CD4-positive, alpha-beta T cell (primary cell): ENCODE measurements around the gene TMEFF1. TPM values are rescaled to one million over a fixed set of nuclear protein-coding genes. Genes with fewer than 3 reads are reported as not detected.

Experiments
- ATAC-seq: fragments of 200-7000 bp; cut with Tn5 transposase; one replicate; pipeline ENCODE4 v1.10.0; 2022; ENCODE audit warnings: mild to moderate bottlenecking; ENCODE audit not compliant: poor library complexity
- CTCF ChIA-PET: fragments of 350-600 bp; sonication (Branson Sonifier 250); formaldehyde crosslinking; loops from one replicate; lab custom pipeline; 2021; ENCODE audit warnings: antibody characterized with exemption, inconsistent platforms; lab: Charles Lee
- POLR2A ChIA-PET: fragments of 350-600 bp; sonication (Branson Sonifier 250); formaldehyde crosslinking; loops from one replicate; lab custom pipeline; 2021; ENCODE audit warnings: antibody characterized with exemption, inconsistent platforms; lab: Charles Lee
- DNase-seq, 14 experiments: peaks; one replicate each; pipeline ENCODE4 v3.0.0-alpha.2; 2013 to 2020; ENCODE audit warnings: mixed read lengths in 2 of 14
- H3K27ac ChIP-seq, 2 donors: one replicate each; pipeline versions ENCODE4 v1.5.1 to v1.7.0; 2013; ENCODE audit warnings: low read length in 2 of 2, low read depth in 1 of 2, mild to moderate bottlenecking in 1 of 2
- H3K27me3 ChIP-seq, 2 experiments: 1 replicate in 1 of 2; 2 replicates in 1 of 2; pipeline versions ENCODE4 v1.6.1 to v1.7.0; 2013; ENCODE audit warnings: low read length in 2 of 2, control low read depth in 1 of 2, mild to moderate bottlenecking in 1 of 2, moderate library complexity in 1 of 2; ENCODE audit not compliant: insufficient read depth in 2 of 2, control insufficient read depth in 1 of 2
- H3K36me3 ChIP-seq: one replicate; pipeline ENCODE4 v1.6.1; 2013; ENCODE audit warnings: low read length, control low read depth; ENCODE audit not compliant: insufficient read depth
- H3K4me1 ChIP-seq: one replicate; pipeline ENCODE4 v1.6.1; 2013; ENCODE audit warnings: low read length, control low read depth; ENCODE audit not compliant: insufficient read depth
- H3K4me3 ChIP-seq: one replicate; pipeline ENCODE4 v1.5.1; 2013; ENCODE audit warnings: mild to moderate bottlenecking, low read length, moderate library complexity
- H3K9me3 ChIP-seq, 2 experiments: 1 replicate in 1 of 2; 2 replicates in 1 of 2; pipeline versions ENCODE4 v1.6.1 to v1.7.0; 2013; ENCODE audit warnings: low read length in 2 of 2, mild to moderate bottlenecking in 2 of 2, control low read depth in 1 of 2, moderate library complexity in 1 of 2; ENCODE audit not compliant: control insufficient read depth in 1 of 2, insufficient read depth in 1 of 2
- H3K27ac Mint-ChIP-seq: one replicate; pipeline ENCODE4 v1.8.0; 2020; ENCODE audit warnings: mixed read lengths
- H3K27me3 Mint-ChIP-seq: one replicate; pipeline ENCODE4 v1.8.0; 2021; ENCODE audit warnings: mixed read lengths
- H3K36me3 Mint-ChIP-seq: one replicate; pipeline ENCODE4 v1.8.0; 2021; ENCODE audit warnings: low read depth, mixed read lengths
- H3K4me1 Mint-ChIP-seq: one replicate; pipeline ENCODE4 v1.8.0; 2021; ENCODE audit warnings: low read depth, mixed read lengths
- H3K4me3 Mint-ChIP-seq: one replicate; pipeline ENCODE4 v1.8.0; 2020; ENCODE audit warnings: mild to moderate bottlenecking, mixed read lengths
- H3K9me3 Mint-ChIP-seq: one replicate; pipeline ENCODE4 v1.8.0; 2020; ENCODE audit warnings: mixed read lengths
- CTCF ChIP-seq: fragments of 200-600 bp; IDR thresholded peaks from one replicate; pipeline ENCODE4 v1.8.0; 2022; ENCODE audit warnings: antibody characterized with exemption, mild to moderate bottlenecking
- intact Hi-C, 2 experiments: fragments of 100-400 bp; cut with DNase I in 1 of 2; cut with micrococcal nuclease in 1 of 2; formaldehyde crosslinking; loops; one replicate each; pipeline versions ENCODE4 v1.15.1 to v1.9.0; 2023 to 2025; cut with DNase I, micrococcal nuclease
- total RNA-seq, 174 experiments: library from RNA in 2 of 174; stranded (reverse) in 2 of 174; gene quantifications; one replicate each; pipeline ENCODE4 v1.2.3 and lab custom pipeline; 2021 to 2026

TMEFF1 gene
- total RNA-seq, 2 experiments from 2014 or later = not detected

GRCh38 chr9:100591639-100592412 lies 118.9 kb downstream of the TMEFF1 start:
- no peak overlapping the region for H3K4me3 Mint-ChIP-seq
- peaks cover 11% of the 10 kb centered on the region for H3K4me1 Mint-ChIP-seq
- H3K4me1 ChIP-seq = no peaks in the 10 kb centered on the region
- POLR2A ChIA-PET = no interaction called here
- intact Hi-C loops = loop anchor here (10.0 kb wide), 4 partner anchors 237 to 1617 kb away; partner anchors contain the start of gene TEX10 (in 1 of the 2)
- DNase-seq = no peak
- CTCF ChIA-PET = no interaction called here
- no peaks in the 10 kb centered on the region for H3K36me3 ChIP-seq
- no peaks in the 10 kb centered on the region for H3K27me3 ChIP-seq
- no peak for ATAC-seq
- H3K27ac ChIP-seq = no peak overlapping the region
- H3K9me3 ChIP-seq = no peaks in the 10 kb centered on the region
- no peaks in the 10 kb centered on the region for H3K9me3 Mint-ChIP-seq
- no peak overlapping the region for H3K27ac Mint-ChIP-seq
- TF ChIP-seq CTCF = no peak
- H3K4me3 ChIP-seq = no peak overlapping the region
- no peaks in the 10 kb centered on the region for H3K36me3 Mint-ChIP-seq
- H3K27me3 Mint-ChIP-seq = no peaks in the 10 kb centered on the region

GRCh38 chr9:100595391-100596199 lies 122.6 kb downstream of the TMEFF1 start:
- Histone ChIP-seq H3K4me3 (no peak overlapping the region), H3K27ac (no peak overlapping the region), H3K9me3 (no peaks in the 10 kb centered on the region), H3K36me3 (no peaks in the 10 kb centered on the region), H3K4me1 (peaks cover 18% of the 10 kb centered on the region), H3K27me3 (no peaks in the 10 kb centered on the region)
- peak overlapping the region; percentile 25 for H3K27ac Mint-ChIP-seq
- no peaks in the 10 kb centered on the region for H3K27me3 Mint-ChIP-seq
- CTCF ChIA-PET = interaction anchor here (0.6 kb wide), 1 partner anchor 184 kb away, joined by 3 read pairs; no protein-coding TSS in a partner anchor
- POLR2A ChIA-PET = no interaction called here
- peak in 4 of 14 experiments; percentile 30 to 68 (median 56) for DNase-seq
- peak; percentile 96 for TF ChIP-seq CTCF
- no peak for ATAC-seq
- peak overlapping the region; percentile 28 for H3K4me3 Mint-ChIP-seq
- peaks cover 29% of the 10 kb centered on the region for H3K4me1 Mint-ChIP-seq
- no peaks in the 10 kb centered on the region for H3K36me3 Mint-ChIP-seq
- intact Hi-C loops = loop anchor here (2.0 to 10.0 kb wide), 10 partner anchors 168 to 1621 kb away; partner anchors contain the start of genes ALG2 (in 1 of the 2), MSANTD3 (in 1 of the 2), SEC61B (in 1 of the 2) and TEX10 (in 1 of the 2)
- H3K9me3 Mint-ChIP-seq = no peaks in the 10 kb centered on the region

GRCh38 chr9:100597236-100597635 lies 124.3 kb downstream of the TMEFF1 start:
- ATAC-seq (no peak), DNase-seq (peak in 1 of 14 experiments; percentile 13)
- H3K9me3 ChIP-seq = no peaks in the 10 kb centered on the region
- peak overlapping the region; percentile 63 for H3K27ac Mint-ChIP-seq
- H3K4me1 Mint-ChIP-seq = peaks cover 33% of the 10 kb centered on the region
- peak overlapping the region; percentile 81 for H3K4me3 Mint-ChIP-seq
- POLR2A ChIA-PET = no interaction called here
- H3K36me3 Mint-ChIP-seq = no peaks in the 10 kb centered on the region
- no peaks in the 10 kb centered on the region for H3K27me3 Mint-ChIP-seq
- no peak overlapping the region for H3K4me3 ChIP-seq
- H3K36me3 ChIP-seq = no peaks in the 10 kb centered on the region
- CTCF ChIA-PET = no interaction called here
- peaks cover 18% of the 10 kb centered on the region for H3K4me1 ChIP-seq
- TF ChIP-seq CTCF = no peak
- no peaks in the 10 kb centered on the region for H3K9me3 Mint-ChIP-seq
- intact Hi-C loops = loop anchor here (5.0 to 10.0 kb wide), 9 partner anchors 170 to 1622 kb away; partner anchors contain the start of genes ALG2 (in 1 of the 2), MSANTD3 (in 1 of the 2), SEC61B (in 1 of the 2) and TEX10 (in 1 of the 2)
- no peaks in the 10 kb centered on the region for H3K27me3 ChIP-seq
- no peak overlapping the region for H3K27ac ChIP-seq
